GM23248 (cell line): ENCODE data around the gene POLR3H.

ENCODE experiments used
- EZH2 ChIP-seq: fragments of 200-600 bp; sonication (generic); IDR thresholded peaks from 2 replicates; pipeline ENCODE4 v1.6.1; 2018; ENCODE audit warnings: antibody characterized with exemption, mild to moderate bottlenecking; ENCODE audit not compliant: insufficient read depth, poor library complexity, severe bottlenecking
- EZH2phosphoT487 ChIP-seq: fragments of 200-600 bp; sonication (generic); IDR thresholded peaks from 2 replicates; pipeline ENCODE4 v1.6.1; 2018; ENCODE audit warnings: antibody characterized with exemption, moderate library complexity, mild to moderate bottlenecking, low read depth; ENCODE audit not compliant: insufficient read depth

- TF ChIP-seq EZH2 (no peak), EZH2phosphoT487 (no peak)
Measured at GRCh38 chr22:41528938-41529561, 15.2 kb downstream of the POLR3H start.
